NCI-H128 (cell line): ENCODE data around the gene SAMD7.

Experiments
- DNase-seq: peaks from one replicate; lab custom pipeline; 2025; ENCODE audit not compliant: unreplicated experiment; lab: John Stamatoyannopoulos, UW

Gene SAMD7, protein sequence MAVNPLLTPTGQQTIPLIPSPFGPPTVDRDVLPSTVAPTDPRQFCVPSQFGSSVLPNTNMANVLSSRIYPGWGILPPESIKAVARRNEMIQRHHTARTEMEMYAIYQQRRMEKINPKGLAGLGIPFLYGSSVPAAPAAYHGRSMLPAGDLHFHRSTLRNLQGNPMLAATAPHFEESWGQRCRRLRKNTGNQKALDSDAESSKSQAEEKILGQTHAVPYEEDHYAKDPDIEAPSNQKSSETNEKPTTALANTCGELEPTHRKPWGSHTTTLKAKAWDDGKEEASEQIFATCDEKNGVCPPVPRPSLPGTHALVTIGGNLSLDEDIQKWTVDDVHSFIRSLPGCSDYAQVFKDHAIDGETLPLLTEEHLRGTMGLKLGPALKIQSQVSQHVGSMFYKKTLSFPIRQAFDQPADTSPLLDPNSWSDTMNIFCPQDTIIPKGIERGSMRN

DNA sequence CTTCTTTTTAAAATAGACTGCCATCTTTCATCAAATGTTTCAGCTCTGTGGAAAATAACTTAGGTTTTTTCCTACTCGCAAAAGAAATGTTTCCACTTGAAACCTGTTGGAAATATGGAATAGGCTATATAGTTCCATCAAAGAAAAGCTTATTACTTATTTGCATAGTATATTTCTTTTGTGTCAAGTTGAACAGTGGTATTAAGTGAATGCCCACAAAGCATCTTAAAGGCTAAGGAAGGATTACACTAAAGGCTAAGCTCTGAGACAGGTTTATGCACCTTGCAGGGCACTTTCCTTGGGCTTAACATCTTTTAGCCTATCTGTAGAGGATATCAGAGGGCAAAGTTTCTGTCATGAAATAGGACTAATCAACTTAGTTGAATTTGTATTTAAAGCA is at the start of gene SAMD7:
Gene SAMD7 (plus strand): TSS at position 301 of the 400 bp plus-strand sequence. CDS start 7,927 bp downstream, outside the sequence.
- no peak for DNase-seq

DNA sequence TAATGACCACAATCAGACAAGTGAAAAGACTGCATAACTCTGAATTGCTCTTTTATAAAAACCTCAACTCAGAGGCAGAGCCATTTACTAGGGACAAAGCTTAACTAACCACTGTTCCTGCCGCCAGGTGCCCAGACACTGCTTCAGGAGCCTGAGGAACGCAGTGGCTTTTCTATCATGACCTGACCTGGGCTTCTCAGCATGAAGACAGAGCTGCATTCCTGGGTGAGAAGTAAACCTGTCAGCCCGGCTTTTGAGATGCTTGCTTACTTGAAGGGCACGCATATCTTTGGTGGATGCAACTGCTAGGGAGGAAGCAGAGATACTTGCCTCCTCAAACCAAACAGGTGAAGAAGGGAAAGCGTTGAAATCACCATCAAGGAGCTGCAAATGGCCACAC is 49.5 kb upstream of the SAMD7 start:
- DNase-seq, result no peak

DNA sequence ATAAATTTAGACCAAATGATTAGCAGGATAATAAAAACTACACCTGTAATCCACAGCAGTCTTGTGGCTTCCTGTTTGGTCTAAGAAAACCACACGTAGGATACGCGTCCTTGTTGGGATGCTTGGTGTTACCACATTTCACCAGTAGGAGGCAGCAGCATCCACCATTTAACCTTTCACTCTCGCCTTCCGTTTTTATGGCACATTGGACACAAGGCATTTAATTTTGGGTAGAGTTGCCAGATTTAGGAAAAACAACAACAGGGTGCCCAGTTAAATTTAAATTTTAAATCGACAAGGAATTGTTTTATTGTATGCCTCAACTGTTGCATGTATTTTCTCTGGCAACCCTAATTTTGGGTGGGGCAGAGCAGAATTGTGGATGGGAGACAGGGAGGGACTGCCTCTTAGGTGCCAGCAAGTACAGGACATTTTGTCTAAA is 47.9 kb upstream of the SAMD7 start:
- peak; percentile 41 for DNase-seq

DNA sequence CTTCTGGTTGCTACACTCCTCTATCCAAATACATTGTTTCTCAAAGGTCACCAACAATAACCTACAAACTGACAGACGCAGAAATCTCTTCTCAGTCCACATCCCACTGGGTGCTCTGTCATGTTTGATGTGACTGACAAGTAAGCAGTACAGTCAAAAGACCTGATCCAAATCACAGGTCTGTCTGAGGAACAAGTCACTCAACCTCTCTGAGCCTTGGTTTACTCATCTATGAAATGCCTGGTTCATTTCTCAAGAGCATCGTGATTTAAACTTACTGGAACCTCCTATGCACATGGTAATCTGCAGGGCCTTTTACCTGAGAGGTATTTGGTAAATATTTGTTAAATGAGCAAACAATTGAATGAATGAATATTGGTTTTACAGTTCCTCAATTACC is 47.1 kb upstream of the SAMD7 start:
- no peak for DNase-seq

DNA sequence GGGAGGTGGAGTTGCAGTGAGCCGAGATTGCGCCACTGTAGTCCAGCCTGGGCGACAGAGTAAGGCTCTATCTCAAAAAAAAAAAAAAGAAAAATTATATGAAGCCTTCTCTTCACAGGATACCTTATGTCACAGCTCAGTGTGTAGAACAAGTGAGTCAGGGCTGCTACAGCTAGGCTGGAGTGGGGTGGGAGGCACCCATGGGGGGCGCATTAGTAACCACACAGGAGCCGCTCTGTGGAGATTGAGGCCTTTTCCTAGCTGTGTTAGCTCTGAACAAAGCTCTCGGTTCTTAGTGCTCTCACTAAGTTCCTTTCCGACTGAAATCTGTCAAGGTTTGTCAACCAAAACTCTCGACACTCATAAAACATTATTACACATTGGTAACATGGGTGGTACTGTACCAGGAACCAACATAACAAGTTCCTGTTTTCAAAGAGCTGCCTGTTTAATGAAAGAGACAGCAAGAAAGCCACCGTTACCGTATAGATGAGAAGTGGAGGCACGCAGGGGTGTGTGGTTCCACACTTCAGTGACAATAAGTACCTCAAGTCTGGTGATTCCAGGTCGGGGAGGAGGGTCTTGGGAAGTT is 46.1 kb upstream of the SAMD7 start:
- DNase-seq, result no peak

DNA sequence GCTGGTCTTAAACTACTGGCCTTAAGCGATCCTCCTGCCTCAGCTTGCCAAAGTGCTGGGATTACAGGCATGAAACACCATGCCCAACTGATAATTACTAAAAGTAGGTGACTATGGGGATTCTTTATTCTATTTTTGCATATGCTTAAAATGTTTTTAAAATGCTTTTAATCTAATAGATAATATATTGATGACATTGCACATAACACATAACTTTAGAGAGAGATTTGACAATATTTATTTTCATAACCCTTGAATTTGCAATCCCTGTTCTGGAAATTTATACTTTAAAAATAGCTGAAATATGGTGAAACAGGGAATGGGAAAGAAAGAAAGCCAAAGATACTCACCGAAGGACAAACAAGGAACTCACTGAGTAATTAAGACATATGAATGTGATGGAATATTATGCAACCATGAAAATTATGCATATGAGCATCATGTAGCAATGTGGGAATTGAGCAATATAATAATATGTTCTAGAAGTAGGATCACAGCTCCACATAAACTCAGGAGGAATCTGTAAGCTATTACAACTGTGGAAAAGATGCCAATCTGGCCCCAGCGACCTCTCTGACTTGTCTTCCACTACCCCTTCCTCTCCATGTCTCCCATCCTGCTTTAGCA is 43.7 kb upstream of the SAMD7 start:
- DNase-seq, result no peak

DNA sequence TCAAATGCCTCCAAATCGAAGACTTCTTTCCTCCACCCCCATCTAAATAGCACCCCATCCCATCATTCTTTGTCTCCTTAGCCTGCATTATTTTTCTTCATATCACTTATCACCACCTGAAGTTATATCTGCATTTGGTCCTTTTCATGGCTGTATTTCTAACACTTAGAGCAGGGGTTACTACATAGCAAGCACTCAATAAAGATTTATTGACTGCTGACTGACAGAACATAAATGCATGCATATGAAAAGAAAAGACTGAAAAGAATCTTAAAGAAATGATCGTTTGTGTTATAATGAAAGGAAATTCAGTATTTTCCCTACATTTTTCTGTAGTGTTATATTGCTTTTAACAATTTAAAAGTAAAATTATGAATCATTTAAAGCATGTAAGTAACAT is 43.0 kb upstream of the SAMD7 start:
- no peak for DNase-seq

DNA sequence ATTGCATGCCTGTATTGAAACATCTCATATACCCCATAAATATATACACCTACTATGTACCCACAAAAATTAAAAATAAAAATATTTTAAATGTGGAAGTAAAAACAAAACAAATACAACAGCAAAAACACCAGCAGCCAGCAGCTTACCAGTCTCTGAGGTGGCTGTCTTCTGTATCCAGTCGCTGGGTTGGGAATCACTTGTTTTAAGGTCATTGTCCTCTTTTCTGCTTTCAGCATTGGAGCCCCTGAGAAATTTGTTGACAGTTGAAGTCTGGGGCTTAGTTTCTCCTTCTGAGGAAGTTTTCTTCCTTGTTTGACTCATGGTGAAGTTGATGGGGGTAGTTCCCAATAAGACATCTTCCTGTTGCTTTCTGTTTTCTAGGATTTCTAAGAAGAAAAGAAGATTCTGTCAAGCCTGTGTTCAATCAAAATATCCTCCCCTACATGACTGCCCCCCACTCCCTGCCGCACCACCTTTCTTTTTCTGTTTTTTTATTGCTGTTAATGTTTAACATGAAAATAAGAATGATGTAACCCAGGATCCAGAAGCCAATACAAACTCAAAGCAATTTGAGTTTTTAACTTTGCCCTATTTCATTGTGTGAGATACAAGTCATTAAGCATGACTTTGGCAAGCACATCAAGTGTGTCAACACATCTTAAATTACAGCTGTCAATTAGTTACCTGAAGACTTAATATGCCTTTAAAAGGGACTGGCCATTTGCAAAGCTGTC is 41.7 kb upstream of the SAMD7 start, which contains the start of gene LRRC31:
Gene LRRC31 (minus strand): TSS at position 452 of the 737 bp plus-strand sequence. CDS start 128 bp downstream, at position 324.
- no peak for DNase-seq

DNA sequence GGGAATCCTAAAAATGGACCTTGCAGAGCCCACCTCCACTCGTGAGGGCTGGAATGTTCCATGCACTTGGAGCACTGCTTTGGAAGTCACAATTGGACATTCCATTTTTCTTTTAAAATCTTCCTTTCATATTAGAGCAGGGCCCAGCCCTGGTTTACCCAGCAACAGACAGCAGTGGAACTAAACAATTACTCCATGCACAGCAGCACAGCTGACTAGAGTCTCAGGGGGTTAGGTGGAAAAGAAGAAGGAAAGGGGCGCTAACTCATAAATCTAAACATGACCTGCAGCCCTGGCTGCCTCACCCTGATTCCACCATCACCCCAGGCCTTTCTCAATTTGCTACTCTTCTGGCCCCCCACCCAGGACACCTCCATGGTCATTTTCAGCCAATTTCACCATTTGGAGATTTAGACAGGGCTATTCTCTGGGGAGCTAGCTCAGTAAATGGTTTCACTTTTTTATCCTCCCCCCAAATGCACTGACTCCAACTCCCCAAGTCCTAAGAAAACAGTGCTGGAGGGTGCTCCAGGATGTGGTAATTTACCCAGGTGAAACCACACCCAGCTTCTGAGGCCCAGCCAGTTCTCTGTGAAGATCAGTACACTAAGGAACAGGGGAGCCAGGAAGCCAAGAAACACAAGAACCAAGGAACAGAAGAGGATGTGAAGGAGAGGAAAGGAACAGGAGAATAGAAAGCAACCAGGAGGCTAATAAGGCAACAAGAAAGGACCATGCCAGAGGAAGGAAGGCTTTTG is 40.1 kb upstream of the SAMD7 start:
- DNase-seq, result no peak

DNA sequence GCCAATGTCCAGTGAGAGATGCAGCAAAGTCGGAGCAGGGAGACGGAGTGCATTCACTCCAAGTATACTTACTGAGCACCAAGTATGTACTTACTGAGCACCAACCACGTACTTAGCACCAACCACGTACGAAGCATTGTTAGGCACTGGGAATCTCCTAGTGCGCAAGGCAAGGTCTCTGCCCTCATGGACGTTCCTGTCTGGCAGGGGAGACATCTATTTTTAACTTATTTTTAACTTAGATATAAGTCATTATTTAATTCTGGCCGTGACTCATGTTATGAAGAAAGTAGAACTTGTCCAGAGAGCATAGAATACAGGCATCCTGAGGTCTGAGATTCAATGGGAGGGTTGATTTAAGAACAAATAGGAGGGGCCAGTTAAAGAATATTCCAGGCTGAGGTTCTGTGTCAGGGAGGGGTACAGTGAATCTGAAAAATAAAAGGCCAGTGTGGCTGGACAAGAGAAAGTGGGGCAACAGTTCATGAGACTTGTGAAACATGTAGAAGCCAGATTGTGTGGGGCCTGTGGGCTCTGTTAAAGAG is 32.3 kb upstream of the SAMD7 start:
- DNase-seq, result no peak

DNA sequence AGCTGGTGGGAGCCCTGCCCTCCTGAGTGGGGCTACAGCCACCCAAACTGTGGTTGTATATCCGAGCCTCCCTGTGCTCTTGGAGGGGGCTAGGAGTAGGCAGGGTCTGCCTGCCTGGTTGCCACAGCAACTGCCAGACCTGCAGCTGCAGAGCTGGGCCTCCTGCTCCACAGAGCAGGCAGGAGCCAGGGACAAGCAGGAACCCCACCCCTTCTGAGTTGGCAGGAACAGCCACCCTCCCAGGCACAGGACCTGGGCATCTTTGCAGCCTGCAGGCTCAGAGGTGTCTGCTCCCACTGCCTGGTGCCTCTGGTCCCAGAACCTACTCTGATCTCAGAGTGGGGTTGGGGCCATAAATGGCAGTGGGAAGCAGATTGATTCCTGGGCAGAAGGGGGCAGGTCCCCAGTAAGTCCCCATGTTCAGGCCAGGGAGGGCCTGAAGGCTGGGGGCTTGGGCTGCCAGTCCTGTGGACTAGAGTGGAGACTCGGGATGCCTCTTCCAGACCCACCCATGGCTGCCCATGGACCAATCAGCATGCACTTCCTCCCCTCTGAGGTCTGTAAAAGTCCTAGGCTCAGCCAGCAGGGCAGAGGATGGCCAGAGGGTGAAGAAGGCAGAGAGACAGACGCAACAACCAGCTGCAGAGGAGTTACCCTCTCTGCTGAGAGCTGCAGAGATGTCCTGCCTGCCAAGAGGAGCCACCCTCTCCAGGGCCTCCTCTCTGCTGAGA is 31.4 kb upstream of the SAMD7 start:
- DNase-seq, result no peak

DNA sequence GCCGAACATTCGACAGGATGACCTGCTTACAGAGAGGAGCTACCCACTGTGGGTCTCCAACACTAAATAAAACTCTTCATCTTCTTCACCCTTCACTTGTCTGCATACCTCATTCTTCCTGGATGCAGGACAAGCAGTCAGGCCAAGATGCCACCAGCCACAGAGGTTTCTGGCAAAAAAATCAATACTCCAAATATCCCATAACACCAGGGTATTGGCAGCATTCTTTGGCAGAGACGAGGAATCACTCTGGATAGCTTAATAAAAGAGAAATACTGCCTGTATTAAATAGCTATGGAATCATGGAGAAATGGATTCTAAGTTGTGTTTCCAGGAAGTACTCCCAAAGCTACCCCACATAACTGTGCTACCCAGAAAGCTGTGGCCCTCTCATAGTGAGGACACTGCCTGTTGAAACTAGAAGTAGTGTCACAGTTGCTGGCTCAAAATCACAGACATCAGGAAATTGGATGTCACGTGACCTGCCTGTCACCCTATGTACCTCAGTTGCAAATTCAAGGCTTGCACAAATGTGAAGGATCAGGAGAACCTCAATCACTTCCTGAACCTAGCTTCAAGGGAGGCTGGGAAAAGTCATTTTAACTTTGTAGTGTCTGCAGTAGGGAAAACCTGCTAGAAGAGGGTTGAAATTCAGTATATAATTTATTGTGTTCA is 30.7 kb upstream of the SAMD7 start:
- no peak for DNase-seq

DNA sequence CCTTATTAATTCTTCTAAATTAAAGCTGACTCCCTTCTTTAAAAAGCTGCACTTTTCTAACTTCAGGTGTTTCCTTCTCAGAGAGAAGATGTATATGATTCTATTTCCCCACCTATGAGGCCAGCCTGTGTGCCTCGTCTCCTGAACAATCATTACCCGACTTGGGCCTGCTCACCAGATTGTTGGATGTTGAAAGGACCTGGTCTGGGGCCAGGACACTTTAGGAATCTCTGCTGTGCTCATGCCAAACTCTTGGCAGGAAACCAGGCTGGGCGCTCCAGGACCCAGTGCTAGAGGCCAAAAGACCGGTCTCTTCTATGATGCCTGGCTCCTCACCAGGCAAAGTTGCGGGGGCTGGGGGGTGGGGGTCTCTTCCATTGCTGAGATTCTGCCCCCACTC is 24.7 kb upstream of the SAMD7 start:
- DNase-seq, result no peak

DNA sequence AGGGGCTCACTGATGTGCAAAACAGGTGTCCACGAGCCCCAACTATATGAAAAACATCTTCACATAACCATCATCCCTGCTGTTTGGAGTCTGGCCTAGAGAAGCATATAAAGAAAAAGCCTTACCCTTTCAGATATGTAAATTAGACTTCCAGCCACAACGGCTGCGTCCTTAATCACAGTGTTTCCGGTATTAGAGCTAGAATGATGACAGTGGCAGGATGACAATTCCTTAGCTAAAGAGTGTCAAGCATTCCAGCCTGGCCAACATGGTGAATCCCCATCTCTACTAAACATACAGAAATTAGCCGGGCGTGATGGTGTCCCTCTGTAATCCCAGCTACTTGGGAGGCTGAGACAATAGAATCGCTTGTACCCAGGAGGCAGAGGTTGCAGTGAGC is 19.5 kb upstream of the SAMD7 start:
- DNase-seq, result no peak

DNA sequence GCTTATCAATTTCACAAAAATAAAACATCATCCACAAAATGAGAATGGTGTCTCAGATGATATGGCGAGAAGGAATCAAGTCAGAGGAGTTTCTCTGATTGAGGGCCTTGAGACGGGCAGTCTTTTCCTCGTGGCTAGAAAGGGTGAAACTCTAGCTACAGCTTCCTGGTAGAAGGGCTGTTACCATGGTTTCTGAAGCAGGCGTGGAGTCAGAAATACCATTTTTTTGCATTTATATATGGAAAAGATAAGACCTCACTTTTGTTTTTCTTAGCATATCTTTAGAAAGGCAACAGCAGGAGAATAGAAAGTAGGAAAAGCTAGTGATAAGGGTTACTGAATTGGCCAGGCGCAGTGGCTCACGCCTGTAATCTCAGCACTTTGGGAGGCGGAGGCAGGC is 17.3 kb upstream of the SAMD7 start:
- DNase-seq, result no peak

DNA sequence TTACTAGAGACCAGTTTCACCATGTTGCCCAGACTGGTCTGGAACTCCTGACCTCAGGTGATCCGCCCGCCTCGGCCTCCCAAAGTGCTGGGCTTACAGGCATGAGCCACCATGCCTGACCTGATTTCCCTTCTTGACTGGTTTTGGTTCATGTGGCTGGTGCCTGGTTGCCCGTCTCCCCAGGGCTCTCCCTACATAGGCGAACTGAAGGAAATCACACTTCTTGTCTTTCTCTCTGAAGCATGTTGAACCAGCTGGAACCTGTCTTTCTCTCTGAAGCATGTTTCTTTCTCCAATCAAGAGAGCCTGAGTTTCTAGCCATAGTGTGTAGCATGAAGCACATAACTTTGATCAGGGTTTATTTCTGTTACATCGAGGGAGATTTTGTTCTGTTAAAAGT is 16.3 kb upstream of the SAMD7 start:
- DNase-seq, result no peak

DNA sequence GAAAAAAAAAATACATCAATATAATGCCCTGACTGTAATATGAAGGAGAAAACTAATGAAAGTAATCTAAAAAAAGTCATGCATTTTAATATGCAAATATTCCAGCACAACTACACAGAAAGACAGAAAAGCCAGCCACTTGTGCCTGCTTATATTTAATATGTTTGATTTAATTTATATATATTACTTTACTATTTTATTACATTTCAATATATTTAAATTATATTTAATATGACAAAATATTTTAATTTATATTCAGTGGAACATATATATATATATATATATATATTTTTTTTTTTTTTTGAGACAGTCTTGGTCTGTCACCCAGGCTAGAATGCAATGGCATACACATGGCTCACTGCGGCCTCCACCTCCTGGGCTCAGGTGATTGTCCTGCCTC is 14.1 kb upstream of the SAMD7 start:
- no peak for DNase-seq

DNA sequence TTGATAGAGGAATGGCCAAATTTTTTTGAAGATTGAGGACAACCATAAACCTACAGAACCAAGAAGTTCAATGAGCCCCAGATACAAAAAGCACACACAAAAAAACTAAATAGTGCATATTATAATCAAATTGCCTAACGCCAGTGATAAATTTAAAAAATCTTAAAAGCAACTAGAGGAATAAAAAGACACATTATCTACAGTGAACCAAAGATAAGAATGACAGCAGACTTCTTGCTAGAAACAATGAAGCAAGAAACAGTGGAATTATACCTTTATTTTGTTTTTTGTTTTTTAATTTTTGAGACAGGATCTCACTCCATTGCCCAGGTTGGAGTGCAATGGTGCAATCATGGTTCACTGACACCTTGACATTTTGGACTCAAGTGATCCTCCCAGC is 9.9 kb upstream of the SAMD7 start:
- DNase-seq, result no peak

DNA sequence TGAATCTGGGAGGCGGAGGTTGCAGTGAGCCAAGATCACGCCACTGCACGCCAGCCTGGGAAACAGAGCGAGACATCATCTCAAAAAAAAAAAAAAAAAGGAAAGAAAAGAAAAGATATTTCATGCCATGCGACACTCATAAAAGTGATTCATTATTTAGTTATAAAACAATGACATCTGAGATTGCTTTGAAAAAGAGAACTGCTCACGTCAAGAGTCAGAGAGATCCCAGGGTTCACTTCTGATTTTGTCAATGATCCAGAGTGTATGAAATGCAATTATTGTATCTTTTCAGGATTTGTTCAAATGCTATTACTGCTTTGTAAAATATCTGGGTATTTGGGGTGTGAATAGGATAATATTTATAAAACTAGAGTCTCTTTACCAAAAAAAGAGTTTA is 6.0 kb upstream of the SAMD7 start:
- DNase-seq, result no peak
